ENCODE data around the gene PTPRN.

PTPRN gene

DNA sequence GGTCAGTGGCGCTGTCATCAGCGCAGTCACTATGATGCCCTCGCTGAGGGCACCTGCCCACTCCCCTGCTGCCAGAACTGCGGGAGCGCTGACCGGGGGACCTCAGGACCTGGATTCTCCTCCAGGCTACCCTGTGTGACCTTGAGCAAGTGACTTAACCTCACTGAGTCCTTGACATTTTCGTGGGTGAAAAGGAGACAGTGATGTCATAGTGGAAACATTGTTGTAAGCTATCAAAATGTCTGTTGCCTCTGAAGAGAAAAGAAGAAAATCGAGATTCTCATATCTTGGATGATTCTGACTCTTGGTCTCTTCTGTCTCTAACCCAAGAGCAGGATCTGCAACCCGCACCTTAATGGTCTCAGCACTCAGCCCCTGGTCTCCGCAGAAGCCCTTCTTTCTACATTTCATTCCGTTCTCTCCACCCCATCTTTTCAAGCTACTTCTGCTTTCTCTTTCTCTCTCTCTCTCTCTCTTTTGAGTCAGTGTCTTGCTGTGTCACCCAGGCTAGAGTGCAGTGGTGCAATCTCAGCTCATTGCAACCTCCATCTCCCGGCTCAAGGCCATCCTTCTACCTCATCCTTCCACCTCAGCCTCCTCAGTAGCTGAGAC lies 54.5 kb downstream of the PTPRN start:
- peak overlapping the region; percentile 65 for H3K4me3 ChIP-seq (replicated peaks; ENCODE audit: low read depth, low read length)
- DNase-seq (ENCODE audit: low read depth): no peak
- TF ChIP-seq, protein P1, sequence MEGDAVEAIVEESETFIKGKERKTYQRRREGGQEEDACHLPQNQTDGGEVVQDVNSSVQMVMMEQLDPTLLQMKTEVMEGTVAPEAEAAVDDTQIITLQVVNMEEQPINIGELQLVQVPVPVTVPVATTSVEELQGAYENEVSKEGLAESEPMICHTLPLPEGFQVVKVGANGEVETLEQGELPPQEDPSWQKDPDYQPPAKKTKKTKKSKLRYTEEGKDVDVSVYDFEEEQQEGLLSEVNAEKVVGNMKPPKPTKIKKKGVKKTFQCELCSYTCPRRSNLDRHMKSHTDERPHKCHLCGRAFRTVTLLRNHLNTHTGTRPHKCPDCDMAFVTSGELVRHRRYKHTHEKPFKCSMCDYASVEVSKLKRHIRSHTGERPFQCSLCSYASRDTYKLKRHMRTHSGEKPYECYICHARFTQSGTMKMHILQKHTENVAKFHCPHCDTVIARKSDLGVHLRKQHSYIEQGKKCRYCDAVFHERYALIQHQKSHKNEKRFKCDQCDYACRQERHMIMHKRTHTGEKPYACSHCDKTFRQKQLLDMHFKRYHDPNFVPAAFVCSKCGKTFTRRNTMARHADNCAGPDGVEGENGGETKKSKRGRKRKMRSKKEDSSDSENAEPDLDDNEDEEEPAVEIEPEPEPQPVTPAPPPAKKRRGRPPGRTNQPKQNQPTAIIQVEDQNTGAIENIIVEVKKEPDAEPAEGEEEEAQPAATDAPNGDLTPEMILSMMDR (IDR thresholded peaks at IDR 0.05; ENCODE audit: low read length, missing control alignments): no peak

DNA sequence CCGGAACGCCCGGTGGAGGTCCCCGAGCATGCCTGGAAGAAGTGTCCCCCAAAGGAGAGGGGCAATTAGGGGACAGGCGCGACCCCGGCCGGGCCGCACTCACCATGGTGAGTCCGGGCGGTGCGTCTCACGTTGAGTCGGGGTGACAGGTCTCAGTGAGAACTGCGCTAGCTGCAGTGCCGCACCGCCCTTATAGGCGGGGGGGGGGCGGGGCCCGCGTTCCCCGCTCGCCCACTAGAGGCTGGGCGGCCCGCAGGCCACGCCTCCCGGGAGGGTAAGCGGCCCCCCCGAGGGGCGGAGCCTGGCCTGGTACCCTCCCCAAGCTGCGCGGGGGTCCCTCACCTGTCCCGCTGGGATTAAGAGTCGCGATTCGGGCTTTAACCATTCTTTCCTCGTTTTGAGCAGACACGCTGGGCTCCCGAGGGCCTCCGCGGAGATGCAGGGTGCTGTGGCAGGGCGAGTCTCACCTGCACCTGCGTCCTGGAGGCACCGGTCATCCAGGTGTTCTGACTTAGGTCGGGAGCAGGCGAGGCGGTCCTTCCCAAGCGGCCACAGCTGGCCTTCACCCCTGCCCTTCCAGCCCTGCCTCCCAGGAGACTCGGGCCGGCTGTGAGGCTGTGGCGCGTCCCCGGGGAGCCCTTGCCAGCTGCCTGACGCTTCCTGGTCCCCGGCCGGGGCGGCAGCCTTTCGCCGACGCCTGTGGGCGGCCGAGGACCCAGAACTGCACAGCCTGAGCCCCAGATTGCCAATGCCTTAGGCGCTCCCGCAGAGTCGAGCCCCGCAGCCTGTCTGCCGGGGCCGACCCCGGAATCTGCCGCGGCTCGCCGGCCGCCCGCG lies 55.2 kb downstream of the PTPRN start, which contains the start of gene TUBA4A:
Gene TUBA4A, minus strand, starts transcription at position 166 of the 837 bp plus-strand sequence. Its CDS starts 60 bp downstream, at position 106.
- peak within 1 kb of the TSS; percentile 65 for H3K4me3 ChIP-seq (replicated peaks; ENCODE audit: low read depth, low read length)
- peak; percentile 53 for DNase-seq (ENCODE audit: low read depth)
- TF ChIP-seq, protein P1 (IDR thresholded peaks at IDR 0.05; ENCODE audit: low read length, missing control alignments): no peak

DNA sequence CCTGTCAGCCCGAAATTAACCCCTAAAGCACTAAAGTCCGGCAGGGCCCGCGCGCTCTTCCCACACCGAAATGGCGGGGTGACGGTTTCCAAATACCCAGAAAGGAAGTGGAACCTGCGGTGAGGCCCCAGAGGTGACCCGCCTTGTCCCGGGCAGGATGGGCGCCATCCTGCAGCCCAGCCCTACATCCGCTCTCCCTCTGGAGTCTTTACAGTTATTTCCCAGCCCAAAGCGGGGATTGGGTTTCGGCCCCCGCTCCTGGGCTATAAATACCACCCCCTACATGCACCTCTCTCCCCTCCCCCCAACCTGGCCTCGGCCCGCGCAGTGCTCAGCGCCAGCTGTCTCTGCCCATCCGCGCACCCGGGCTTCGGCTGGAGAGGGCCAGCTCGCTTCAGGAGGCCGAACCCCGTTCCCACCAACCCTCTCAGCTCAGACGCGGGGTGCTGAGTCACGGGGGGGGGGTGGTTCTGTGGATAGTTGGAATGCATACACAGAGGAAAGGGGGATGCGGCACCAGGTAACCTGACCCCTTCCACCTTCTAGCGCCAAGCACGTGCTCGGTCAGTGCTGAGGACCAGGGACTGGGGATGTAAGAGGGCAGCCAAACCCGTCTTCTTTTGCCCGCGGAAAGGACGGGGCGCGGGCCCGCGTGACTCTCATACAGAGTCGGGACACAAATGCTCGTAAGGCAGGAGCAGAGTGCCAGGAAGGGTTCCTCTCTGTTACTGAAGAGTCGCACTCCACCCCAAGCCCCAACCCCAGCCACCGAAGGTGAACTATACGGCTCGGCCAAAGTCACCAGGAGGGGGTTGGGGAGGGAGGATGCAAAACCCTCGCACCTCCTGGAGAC lies 56.1 kb downstream of the PTPRN start, which contains the start of gene TUBA4B:
Gene TUBA4B, plus strand, starts transcription at position 344 of the 853 bp plus-strand sequence. Its CDS starts 165 bp downstream, at position 509.
- H3K4me3 ChIP-seq (replicated peaks; ENCODE audit: low read depth, low read length): peak within 1 kb of the TSS; percentile 65
- TF ChIP-seq, protein P1 (IDR thresholded peaks at IDR 0.05; ENCODE audit: low read length, missing control alignments): no peak
- peak; percentile 24 for DNase-seq (ENCODE audit: low read depth)

DNA sequence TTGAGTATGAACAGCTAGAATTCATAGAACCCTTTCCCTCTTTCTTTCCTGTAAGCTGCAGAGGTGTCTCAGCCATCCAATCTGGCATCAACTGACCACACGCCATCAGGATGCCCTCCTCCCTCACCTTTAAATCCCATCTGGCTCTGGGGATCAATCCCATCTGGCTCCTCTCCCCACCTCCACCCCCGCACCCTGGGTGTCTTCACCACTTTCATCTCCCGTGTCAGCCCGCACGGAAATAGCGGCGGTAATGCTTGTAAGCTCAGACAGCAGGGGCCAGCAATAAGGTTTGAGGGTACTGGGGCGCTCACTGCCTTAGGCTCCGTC lies 56.7 kb downstream of the PTPRN start:
- no peak for DNase-seq (ENCODE audit: low read depth)
- TF ChIP-seq, protein P1 (IDR thresholded peaks at IDR 0.05; ENCODE audit: low read length, missing control alignments): no peak
- peak overlapping the region; percentile 65 for H3K4me3 ChIP-seq (replicated peaks; ENCODE audit: low read depth, low read length)

DNA sequence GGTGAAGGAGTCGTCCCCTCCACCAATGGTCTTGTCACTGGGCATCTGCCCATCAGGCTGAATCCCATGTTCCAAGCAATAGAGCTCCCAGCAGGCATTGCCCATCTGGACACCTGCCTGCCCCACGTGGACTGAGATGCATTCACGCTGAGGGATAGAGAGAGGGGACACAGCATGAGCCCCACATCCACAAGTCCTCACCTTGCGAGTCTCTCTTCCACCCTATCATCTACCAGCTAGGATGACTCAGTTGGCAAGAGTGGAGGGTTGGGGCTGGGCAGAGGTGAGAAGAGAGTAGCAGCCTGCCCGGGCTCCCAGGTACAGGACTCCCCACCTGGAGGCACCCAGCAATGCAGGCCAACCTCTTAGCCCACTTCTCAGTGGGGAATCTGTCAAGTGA lies 57.1 kb downstream of the PTPRN start:
- no peak for DNase-seq (ENCODE audit: low read depth)
- TF ChIP-seq, protein P1 (IDR thresholded peaks at IDR 0.05; ENCODE audit: low read length, missing control alignments): no peak
- H3K4me3 ChIP-seq (replicated peaks; ENCODE audit: low read depth, low read length): no peak overlapping the region

DNA sequence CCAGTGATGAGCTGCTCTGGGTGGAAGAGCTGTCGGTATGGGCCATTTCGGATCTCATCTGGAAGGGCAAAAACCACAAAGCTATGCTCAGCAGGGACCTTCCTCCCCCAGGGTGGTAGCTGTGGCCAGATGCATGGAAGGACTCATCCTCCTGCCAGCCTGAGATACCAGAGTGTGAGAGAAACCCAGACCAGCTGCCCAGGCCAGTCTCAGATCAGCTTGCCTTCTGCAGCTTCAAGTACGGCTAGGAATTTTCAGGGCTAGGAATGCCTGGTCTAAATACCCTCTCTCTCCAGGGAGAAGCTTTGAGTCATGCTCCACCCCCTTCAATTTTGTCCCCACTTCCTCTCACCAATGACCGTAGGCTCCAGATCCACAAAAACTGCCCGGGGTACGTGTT lies 57.5 kb downstream of the PTPRN start:
- H3K4me3 ChIP-seq (replicated peaks; ENCODE audit: low read depth, low read length): no peak overlapping the region
- DNase-seq (ENCODE audit: low read depth): no peak
- TF ChIP-seq, protein P1 (IDR thresholded peaks at IDR 0.05; ENCODE audit: low read length, missing control alignments): no peak
